A549 (cell line): Measurements from ENCODE around the gene SH3BP5L. TPM values are rescaled to one million over a fixed set of nuclear protein-coding genes. Genes with fewer than 3 reads are reported as not detected.
A peak's percentile ranks its signal among the peaks of the same experiment; 100 is the strongest.

Experiments
- ATAC-seq, 2 experiments: fragments of 200-7000 bp in 1 of 2; fragments of >200 bp in 1 of 2; cut with Nextera tagmentation in 1 of 2; cut with Tn5 transposase in 1 of 2; 3 replicates each; pipeline versions ENCODE4 v1.8.0 to v1.9.1; 2018 to 2020; ENCODE audit warnings: mild to moderate bottlenecking in 1 of 2, moderate library complexity in 1 of 2
- CTCF ChIA-PET: fragments of 300-600 bp; sonication (Branson Sonifier 250); formaldehyde crosslinking; extraction: SDS; loops from one replicate; lab custom pipeline; 2021; ENCODE audit warnings: antibody characterized with exemption, inconsistent platforms; lab: Yijun Ruan, JAX
- POLR2A ChIA-PET: fragments of 350-600 bp; formaldehyde crosslinking; extraction: SDS; loops from one replicate; lab custom pipeline; 2021; ENCODE audit warnings: antibody characterized with exemption, inconsistent platforms; lab: Yijun Ruan, JAX
- DNase-seq, 2 experiments: peaks; one replicate each; pipeline versions ENCODE4 v3.0.0 to v3.0.0-alpha.2; 2011 to 2016; ENCODE audit warnings: low read depth in 1 of 2, low spot score in 1 of 2
- FAIRE-seq: peaks from 2 replicates; lab custom pipeline; 2011; peaks lifted over from hg19 to GRCh38; lab: Jason Lieb, UNC
- H3K27ac ChIP-seq, 2 experiments: fragments of >200 bp; sonication (Bioruptor Twin); formaldehyde crosslinking; 3 replicates each; pipeline ENCODE4 v1.5.1; 2016 to 2017
- H3K4me1 ChIP-seq: fragments of >200 bp; sonication (Bioruptor Twin); formaldehyde crosslinking; 3 replicates; pipeline ENCODE4 v1.6.1; 2016
- H3K4me2 ChIP-seq: fragments of >200 bp; sonication (Bioruptor Twin); formaldehyde crosslinking; 3 replicates; pipeline ENCODE4 v1.6.1; 2016
- H3K4me3 ChIP-seq: fragments of >200 bp; sonication (Bioruptor Twin); formaldehyde crosslinking; 3 replicates; pipeline ENCODE4 v1.5.1; 2016
- H3K9me3 ChIP-seq: fragments of >200 bp; sonication (Bioruptor Twin); formaldehyde crosslinking; 3 replicates; pipeline ENCODE4 v1.6.1; 2016
- CBX8 ChIP-seq: fragments of 200-600 bp; sonication (generic); IDR thresholded peaks from 2 replicates; pipeline ENCODE4 v1.6.1; 2016
- CEBPB ChIP-seq, 2 experiments: fragments of >200 bp in 1 of 2; sonication (Bioruptor Twin) in 1 of 2; formaldehyde crosslinking in 1 of 2; IDR thresholded peaks; 2 replicates each; pipeline ENCODE4 v1.6.1; 2012 to 2016
- CTCF ChIP-seq: fragments of >200 bp; sonication (Bioruptor Twin); formaldehyde crosslinking; IDR thresholded peaks from 3 replicates; pipeline ENCODE4 v1.5.1; 2016
- E2F6 ChIP-seq: IDR thresholded peaks from 2 replicates; pipeline ENCODE4 v1.6.1; 2012; ENCODE audit warnings: low read depth, borderline replicate concordance
- EHF ChIP-seq: fragments of 250-450 bp; sonication (Bioruptor Pico); IDR thresholded peaks from 2 replicates; pipeline ENCODE4 v1.5.0; 2020; ENCODE audit warnings: mild to moderate bottlenecking
- EP300 ChIP-seq, 2 experiments: fragments of >200 bp; sonication (Bioruptor Twin); formaldehyde crosslinking; IDR thresholded peaks; 2 replicates in 1 of 2; 3 replicates in 1 of 2; pipeline ENCODE4 v1.6.1; 2016 to 2017
- FOSL2 ChIP-seq, 2 experiments: fragments of 450-650 bp in 1 of 2; fragments of >200 bp in 1 of 2; sonication (Bioruptor Twin) in 1 of 2; formaldehyde crosslinking; IDR thresholded peaks; 2 replicates each; pipeline versions ENCODE4 v1.5.0 to v1.6.1; 2016 to 2020; ENCODE audit warnings: mild to moderate bottlenecking in 1 of 2, moderate library complexity in 1 of 2
- HDAC2 ChIP-seq: fragments of 200-600 bp; sonication (generic); IDR thresholded peaks from 2 replicates; pipeline ENCODE4 v1.6.1; 2016
- HES2 ChIP-seq: fragments of >200 bp; sonication (Bioruptor Twin); formaldehyde crosslinking; IDR thresholded peaks from 2 replicates; pipeline ENCODE4 v1.6.1; 2016
- HMGXB4 ChIP-seq: fragments of 250-450 bp; sonication (Bioruptor Pico); IDR thresholded peaks from 2 replicates; pipeline ENCODE4 v1.5.0; 2021; ENCODE audit warnings: mild to moderate bottlenecking, moderate library complexity, borderline replicate concordance
- HOXB13 ChIP-seq: fragments of 250-450 bp; sonication (Bioruptor Pico); IDR thresholded peaks from 2 replicates; pipeline ENCODE4 v1.5.0; 2020; ENCODE audit warnings: low read depth, mild to moderate bottlenecking, moderate library complexity
- HOXB5 ChIP-seq: fragments of 250-450 bp; sonication (Bioruptor Pico); IDR thresholded peaks from 2 replicates; pipeline ENCODE4 v1.5.0; 2020; ENCODE audit warnings: mild to moderate bottlenecking, moderate library complexity
- JUN ChIP-seq, 2 experiments: fragments of >200 bp; sonication (Bioruptor Twin); formaldehyde crosslinking; IDR thresholded peaks; 2 replicates in 1 of 2; 3 replicates in 1 of 2; pipeline ENCODE4 v1.6.1; 2016 to 2017
- NPAS2 ChIP-seq: fragments of 250-450 bp; sonication (Bioruptor Pico); IDR thresholded peaks from 2 replicates; pipeline ENCODE4 v1.8.0; 2022; ENCODE audit warnings: mild to moderate bottlenecking, moderate library complexity, borderline replicate concordance
- RAD21 ChIP-seq, 2 experiments: fragments of >200 bp in 1 of 2; sonication (Bioruptor Twin) in 1 of 2; formaldehyde crosslinking in 1 of 2; IDR thresholded peaks in 1 of 2; conservative IDR thresholded peaks in 1 of 2; 2 replicates in 1 of 2; 3 replicates in 1 of 2; pipeline ENCODE4 v1.6.1; 2012 to 2018; ENCODE audit warnings: inconsistent platforms in 1 of 2
- RNF2 ChIP-seq: fragments of 200-600 bp; sonication (generic); IDR thresholded peaks from 2 replicates; pipeline ENCODE4 v1.6.1; 2016; ENCODE audit warnings: low read depth, mild to moderate bottlenecking, antibody characterized with exemption, moderate library complexity, borderline replicate concordance
- SMC3 ChIP-seq: fragments of >200 bp; sonication (Bioruptor Twin); formaldehyde crosslinking; IDR thresholded peaks from 3 replicates; pipeline ENCODE4 v1.6.1; 2018; ENCODE audit warnings: inconsistent platforms
- TFCP2L1 ChIP-seq: fragments of 250-450 bp; sonication (Bioruptor Pico); IDR thresholded peaks from 2 replicates; pipeline ENCODE4 v1.5.0; 2021; ENCODE audit warnings: mild to moderate bottlenecking
- ZNF302 ChIP-seq: fragments of 250-450 bp; sonication (Bioruptor Pico); IDR thresholded peaks from 2 replicates; pipeline ENCODE4 v1.9.0; 2021; ENCODE audit warnings: inconsistent platforms, mild to moderate bottlenecking, moderate library complexity
- ZSCAN20 ChIP-seq: fragments of 250-450 bp; sonication (Bioruptor Pico); IDR thresholded peaks from 2 replicates; pipeline ENCODE4 v1.8.0; 2022; ENCODE audit warnings: mild to moderate bottlenecking, moderate library complexity
- WGBS: methylation state at CpG from one replicate; pipeline ENCODE4 v1.1.6; 2017; ENCODE audit errors: missing lambda C conversion rate; 5-methylcytosine and 5-hydroxymethylcytosine counted together
- polyA plus RNA-seq, 4 experiments: library from polyadenylated mRNA; depleted of rRNA in 3 of 4; stranded (reverse); fragments of >200 nt; fragmentation: RNase III in 1 of 4; extraction: RNeasy Plus Mini Kit Qiagen cat#74134 plus additional on column Dnase treatment in 1 of 4; gene quantifications; 2 replicates in 3 of 4; 3 replicates in 1 of 4; pipeline ENCODE4 v1.2.3, GENCODE V29; 2011 to 2017

Gene SH3BP5L
- polyA plus RNA-seq, 2 of the 4 experiments (the other 2 are of a cell fraction): 10.9 to 15.8 TPM

- no peak overlapping the region for H3K27ac ChIP-seq
- H3K4me1 ChIP-seq: peaks cover 6% of the 10 kb centered on the region; the same call in 1 of the 3 replicates
- no peak overlapping the region for H3K4me3 ChIP-seq
- ATAC-seq (no peak), DNase-seq (no peak), FAIRE-seq (no peak)
- TF ChIP-seq FOSL2 (IDR thresholded peaks at IDR 0.05) (no peak), FOSL2 (CRISPR knock-in tag; IDR thresholded peaks at IDR 0.05) (no peak), CBX8 (no peak), HDAC2 (no peak), EHF (no peak), JUN (IDR thresholded peaks at IDR 0.05) (no peak), HMGXB4 (CRISPR knock-in tag) (no peak), TFCP2L1 (CRISPR knock-in tag) (no peak), NPAS2 (CRISPR knock-in tag) (no peak), E2F6 (no peak), EP300 (IDR thresholded peaks at IDR 0.05) (no peak), ZNF302 (no peak), HES2 (no peak), HOXB5 (CRISPR knock-in tag) (no peak)
- ChIA-PET POLR2A (no interaction called here), CTCF (interaction anchor here (2.1 to 6.7 kb wide), 3 partner anchors 12 to 30 kb away, joined by 6 to 46 read pairs (median 16); partner anchors contain the start of gene ZNF692)
- H3K9me3 ChIP-seq: no peaks in the 10 kb centered on the region
- WGBS: 93% methylated on average over 8 of the region's 8 CpGs
- H3K4me2 ChIP-seq: no peak overlapping the region
These were observed 17.1 kb upstream of the SH3BP5L start for GRCh38 chr1:248842781-248843331.

- FAIRE-seq (no peak), ATAC-seq (no peak), DNase-seq (peak in 1 of 2 experiments; percentile 55)
- ChIA-PET POLR2A (interaction anchor here (1.5 kb wide), 1 partner anchor 17 kb away, joined by 4 read pairs; the partner anchor contains the start of gene ZNF692), CTCF (interaction anchor here (0.6 to 6.7 kb wide), 10 partner anchors 9 to 84 kb away, joined by 3 to 46 read pairs (median 4); partner anchors contain the start of gene ZNF692)
- Histone ChIP-seq H3K4me3 (no peak overlapping the region), H3K27ac (no peak overlapping the region), H3K9me3 (no peaks in the 10 kb centered on the region), H3K4me1 (peaks cover 10% of the 10 kb centered on the region; the same call in 2 of the 3 replicates), H3K4me2 (no peak overlapping the region)
- 71% methylated on average over 12 of the region's 12 CpGs for WGBS
- TF ChIP-seq ZSCAN20 (CRISPR knock-in tag) (no peak), CTCF (peak; percentile 37; the same call in 2 of the 3 replicates), RAD21 (conservative IDR thresholded peaks at IDR 0.05 in 1 of 2, IDR thresholded peaks at IDR 0.05 in 1 of 2) (peak; percentile 37 to 67; a peak in 3 of 5 replicates), EHF (no peak), HOXB13 (CRISPR knock-in tag) (no peak), RNF2 (no peak), CEBPB (IDR thresholded peaks at IDR 0.05) (no peak), ZNF302 (no peak), SMC3 (0 out of 3 replicates have a peak, but pooled peaks have one; percentile 10), NPAS2 (CRISPR knock-in tag) (no peak)
These were observed 16.1 kb upstream of the SH3BP5L start for GRCh38 chr1:248841702-248842395.
